ENCODE results near the gene FAM228A. TPM values are rescaled to one million over a fixed set of nuclear protein-coding genes. Genes with fewer than 3 reads are reported as not detected.

Gene FAM228A
- total RNA-seq, 1 donor from 2014 or later = 0.35 TPM

DNA sequence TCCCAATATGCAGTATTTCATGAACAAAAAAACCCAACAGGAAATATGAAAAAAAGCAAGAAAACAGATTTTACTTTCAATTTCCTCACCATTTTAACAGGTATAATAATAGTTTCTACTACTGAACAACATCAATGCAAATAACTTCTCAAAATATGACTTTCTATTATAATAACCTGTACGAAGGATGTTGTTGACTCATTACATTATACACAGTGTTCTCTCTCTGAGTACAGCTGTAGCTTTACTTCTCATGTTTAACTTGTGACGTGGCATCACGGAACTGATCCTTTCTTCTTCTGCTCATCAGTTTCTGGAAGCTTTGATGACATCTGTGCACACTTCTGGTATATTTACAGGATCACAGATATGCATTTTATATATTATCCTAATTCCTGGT lies 40.0 kb downstream of the FAM228A start:
- intact Hi-C loops (cut with DNase I) = no loop called here
- DNase-seq (ENCODE audit: low spot score) = no peak

DNA sequence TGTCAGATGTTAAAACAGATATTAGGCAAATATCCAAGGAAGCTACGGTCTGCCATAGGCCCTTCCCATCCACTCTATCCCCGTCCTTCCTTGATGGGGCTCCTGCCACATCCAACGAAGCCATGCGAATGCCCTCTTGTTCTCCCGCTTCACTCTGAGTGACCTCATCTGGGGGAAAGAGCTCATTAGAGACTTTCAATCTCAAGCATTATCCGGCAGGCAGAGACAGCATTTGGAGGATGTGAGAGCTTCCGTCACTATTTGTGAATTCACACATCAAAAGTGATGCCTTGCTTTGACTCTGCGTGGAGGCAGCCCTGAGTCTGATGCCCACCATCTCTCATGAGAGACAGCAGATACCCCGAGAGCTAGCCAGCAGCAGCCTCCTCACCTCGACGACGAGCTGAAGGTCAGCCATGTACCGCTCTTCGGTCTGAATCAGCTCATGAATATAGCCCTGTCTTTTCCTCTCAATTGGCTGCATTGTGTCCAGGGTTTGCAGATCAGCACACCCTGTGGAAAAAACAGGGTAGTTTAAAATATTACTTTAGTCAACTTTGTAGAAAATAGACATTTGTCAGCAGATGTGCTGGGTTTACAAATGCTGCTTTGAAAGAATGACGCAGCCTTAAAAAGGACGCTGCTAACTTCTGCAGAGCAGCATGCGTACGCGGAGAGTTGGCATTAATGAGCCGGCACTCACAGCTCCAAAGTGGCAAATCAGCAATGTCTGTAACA lies 45.9 kb downstream of the FAM228A start:
- intact Hi-C loops (cut with DNase I) = no loop called here
- no peak for DNase-seq (ENCODE audit: low spot score)

DNA sequence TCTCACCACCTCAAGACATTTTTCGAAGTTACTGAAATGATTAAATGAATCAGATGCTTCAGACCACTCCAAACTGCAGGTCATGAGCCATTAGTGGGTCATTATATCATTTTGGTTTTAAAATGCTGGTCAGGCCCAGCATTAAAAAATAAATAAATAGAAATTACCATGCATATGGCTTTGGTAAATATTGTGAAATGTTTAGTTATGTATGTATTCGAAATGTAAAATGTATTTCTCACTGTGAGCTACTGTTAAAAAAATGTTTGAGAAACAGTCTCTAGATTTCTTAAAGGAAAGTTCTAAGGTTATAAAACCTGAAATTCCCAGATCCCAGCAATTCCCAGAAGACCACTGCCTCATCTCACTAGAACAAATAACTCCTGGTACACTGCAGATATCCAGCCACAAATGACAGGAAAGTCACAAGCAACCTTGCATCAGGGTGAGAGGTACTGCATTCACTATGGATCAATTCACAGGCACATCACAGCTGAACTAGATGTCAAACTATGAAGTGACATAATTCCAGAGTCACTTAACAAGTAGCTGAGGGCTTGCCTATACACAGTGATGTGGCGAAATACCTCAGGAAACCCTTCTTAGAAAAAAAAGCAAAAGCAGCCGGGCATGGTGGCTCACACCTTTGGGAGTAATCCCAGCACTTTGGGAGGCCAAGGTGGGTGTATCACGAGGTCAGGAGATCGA lies 46.6 kb downstream of the FAM228A start:
- intact Hi-C loops (cut with DNase I) = no loop called here
- DNase-seq (ENCODE audit: low spot score) = no peak

DNA sequence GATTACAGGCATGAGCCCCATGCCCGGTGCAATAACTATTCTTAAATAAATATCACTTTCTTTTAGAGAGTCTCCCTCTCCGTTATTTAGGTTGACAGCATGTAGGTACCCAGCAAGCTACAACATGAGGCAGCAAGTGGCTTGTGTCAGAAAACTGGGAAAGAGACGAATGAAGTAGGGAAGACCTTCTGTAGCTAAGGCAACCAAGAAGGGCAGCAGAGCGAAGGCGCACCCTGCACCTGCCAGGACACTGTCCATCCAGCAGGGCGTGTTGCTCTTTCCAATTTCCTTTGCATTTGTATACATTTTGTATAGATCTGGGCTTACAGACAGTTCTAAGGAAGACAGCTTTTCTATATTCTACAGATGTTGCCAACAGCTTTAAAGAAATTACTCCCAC lies 48.1 kb downstream of the FAM228A start:
- no peak for DNase-seq (ENCODE audit: low spot score)
- intact Hi-C loops (cut with DNase I) = no loop called here

DNA sequence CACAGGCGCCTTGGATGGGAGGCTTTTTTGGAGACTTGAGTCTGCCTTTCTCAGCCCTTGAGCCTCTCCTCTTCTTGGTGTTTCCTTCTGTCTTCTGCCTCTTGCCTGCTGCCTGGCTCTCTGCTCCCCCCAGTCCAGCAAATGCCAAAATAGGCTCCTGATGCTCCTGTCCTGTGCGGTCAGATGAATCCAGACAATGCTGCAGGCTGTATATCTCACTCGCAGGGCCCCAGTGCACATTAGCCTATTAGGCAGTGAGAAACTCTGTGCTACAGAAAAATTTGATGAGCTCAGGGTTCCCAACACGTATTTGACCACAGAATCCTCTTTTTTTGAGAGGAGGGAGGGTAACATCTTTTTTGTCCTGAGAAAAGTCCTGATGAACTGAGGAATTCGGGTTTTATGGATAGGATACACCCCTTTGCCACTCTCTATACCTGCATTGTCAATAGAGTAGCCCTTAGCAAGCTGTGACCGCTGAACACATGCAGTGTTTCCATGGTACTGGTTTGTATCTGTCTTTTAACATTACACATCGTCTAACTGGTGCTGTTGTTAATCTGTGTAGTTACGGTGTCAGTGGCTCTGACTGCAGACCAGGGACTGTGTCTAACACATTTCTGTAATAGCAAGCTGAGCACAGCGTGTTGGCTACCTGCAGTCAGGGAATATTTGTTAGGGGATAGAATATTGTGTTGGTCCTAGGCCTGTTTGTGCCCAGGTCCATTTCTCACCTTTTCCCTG lies 50.8 kb downstream of the FAM228A start:
- DNase-seq (ENCODE audit: low spot score) = no peak
- intact Hi-C loops (cut with DNase I) = no loop called here

DNA sequence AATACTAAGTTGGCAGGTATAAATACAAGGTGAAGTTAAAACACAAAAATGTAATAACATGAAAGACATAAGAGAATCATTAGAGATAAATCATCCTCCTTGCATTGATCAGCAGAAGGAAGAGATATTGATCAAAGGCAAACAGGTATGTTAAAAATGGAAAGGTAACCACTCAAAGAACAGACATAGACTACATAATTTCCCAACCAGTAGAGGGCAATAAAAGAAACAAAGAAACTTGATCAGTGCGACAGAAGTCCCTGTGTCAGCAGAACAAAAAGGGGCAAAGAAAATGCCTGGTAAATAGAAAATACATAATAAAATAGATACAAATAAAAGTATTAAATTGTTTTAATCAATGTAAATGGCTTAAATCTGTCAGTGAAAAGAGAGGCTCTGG lies 53.6 kb downstream of the FAM228A start:
- DNase-seq (ENCODE audit: low spot score) = no peak
- intact Hi-C loops (cut with DNase I) = loop anchor here (2.0 kb wide), 1 partner anchor 154 kb away; no protein-coding TSS in a partner anchor

DNA sequence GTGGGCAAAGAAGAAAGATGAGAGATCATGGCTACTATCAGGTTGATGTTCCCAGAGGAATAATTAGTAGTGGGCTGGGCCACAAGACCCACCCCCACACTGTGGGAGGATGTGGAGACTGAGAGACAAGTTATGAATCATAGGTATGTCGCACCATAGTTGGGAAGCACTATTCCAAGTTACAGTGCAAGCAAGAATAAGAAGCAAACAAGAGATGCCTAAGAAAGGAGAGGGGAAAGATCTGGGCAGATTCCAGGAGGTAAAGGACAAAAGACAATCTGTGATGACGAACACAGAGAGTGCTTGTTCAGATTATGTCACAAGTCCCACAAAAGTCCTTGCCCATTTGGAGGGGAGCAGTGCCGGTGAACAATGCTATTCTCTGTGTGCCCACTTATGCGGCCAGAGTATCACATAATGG lies 56.6 kb downstream of the FAM228A start:
- intact Hi-C loops (cut with DNase I) = no loop called here
- no peak for DNase-seq (ENCODE audit: low spot score)

DNA sequence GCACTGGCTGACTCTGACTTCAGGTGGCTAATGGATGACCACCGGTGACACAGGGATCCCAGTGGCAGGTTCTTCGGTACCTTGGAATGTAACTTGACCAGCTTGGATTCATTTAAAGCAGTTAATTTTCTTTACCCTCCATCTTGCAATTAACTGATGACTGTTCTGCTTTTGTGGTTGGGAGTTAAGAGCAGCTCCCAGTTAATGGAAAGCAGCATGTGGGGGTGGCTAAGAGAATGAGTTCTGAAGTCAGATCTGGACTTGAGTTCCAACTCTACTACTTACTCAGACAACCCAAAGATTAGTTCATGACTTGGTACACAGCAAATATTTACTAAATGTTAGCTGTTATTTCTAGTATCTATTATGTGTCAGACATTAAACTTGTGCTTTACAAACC lies 58.5 kb downstream of the FAM228A start:
- DNase-seq (ENCODE audit: low spot score) = no peak
- intact Hi-C loops (cut with DNase I) = no loop called here

DNA sequence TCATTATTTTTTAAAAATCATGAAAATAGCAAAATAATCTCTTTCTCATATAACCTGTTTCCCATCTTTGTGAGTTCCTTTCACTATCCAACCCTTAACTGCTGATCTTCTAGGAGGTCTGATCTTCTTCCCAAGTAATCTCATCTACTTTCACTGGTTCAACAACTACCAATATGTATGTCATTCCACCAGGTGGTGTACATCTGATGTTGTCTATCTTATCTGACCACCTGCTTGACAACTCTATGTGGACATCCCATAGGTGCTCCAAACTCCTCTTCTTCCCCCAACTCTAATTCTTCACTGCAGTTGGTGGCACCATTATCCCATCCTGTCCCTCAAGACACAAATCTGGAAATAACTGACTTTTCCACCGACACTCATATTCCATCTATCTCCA lies 62.5 kb downstream of the FAM228A start:
- no peak for DNase-seq (ENCODE audit: low spot score)
- intact Hi-C loops (cut with DNase I) = no loop called here

DNA sequence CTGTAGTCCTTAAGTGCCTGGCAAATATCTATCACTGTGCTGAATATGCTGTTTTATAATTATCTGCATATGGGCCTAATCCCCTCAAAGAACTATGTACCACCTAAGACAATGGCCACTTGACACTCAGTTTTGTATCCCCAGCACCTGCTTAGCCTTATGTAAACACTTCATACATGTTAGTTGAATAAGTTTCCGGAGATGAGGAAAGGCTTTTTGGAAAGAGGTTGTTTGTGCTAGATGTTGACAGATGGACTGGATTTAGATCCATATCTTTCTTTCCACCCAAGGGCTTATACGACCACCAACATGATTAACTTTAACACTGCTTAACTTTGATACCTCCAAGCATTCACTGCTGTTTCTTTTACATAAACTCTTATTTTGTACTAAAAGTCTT lies 63.3 kb downstream of the FAM228A start:
- no peak for DNase-seq (ENCODE audit: low spot score)
- intact Hi-C loops (cut with DNase I) = no loop called here

DNA sequence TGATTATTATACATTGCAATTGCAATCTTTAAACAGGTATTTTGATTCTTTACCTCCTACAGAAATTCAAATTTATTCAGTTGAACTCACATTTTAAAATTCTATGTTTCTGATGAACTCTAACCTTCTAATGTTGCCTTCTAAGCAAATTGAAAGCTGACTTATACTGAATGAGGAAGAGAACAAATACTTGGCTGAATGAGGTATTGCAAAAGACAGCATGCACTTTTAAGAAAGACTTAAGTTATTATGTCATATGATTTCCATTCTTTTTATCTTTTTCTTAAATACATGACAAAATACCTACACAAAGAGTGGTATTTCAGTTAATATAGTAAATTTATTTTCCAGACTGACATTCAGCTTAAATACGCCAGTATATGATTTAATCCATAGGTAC lies 64.7 kb downstream of the FAM228A start:
- intact Hi-C loops (cut with DNase I) = no loop called here
- no peak for DNase-seq (ENCODE audit: low spot score)

Other genes with a start within 250 kb of the FAM228A start
- gene ATAD2B, start 247.9 kb upstream of the FAM228A start, total RNA-seq = 14.3 TPM
- 22.4 TPM for gene UBXN2A, start 234.6 kb upstream of the FAM228A start, total RNA-seq
- gene MFSD2B, start 165.0 kb upstream of the FAM228A start, total RNA-seq = not detected
- 4.4 TPM for gene WDCP, start 127.7 kb upstream of the FAM228A start, total RNA-seq
- 2.0 TPM for gene FKBP1B, start 125.3 kb upstream of the FAM228A start, total RNA-seq
- 53.1 TPM for gene SF3B6, start 98.7 kb upstream of the FAM228A start, total RNA-seq
- gene TP53I3, start 90.2 kb upstream of the FAM228A start, total RNA-seq = 8.3 TPM
- 1.0 TPM for gene PFN4, start 51.7 kb upstream of the FAM228A start, total RNA-seq
- 30.5 TPM for gene FAM228B, start 51.6 kb upstream of the FAM228A start, total RNA-seq
- 46.1 TPM for gene ITSN2, start 185.5 kb downstream of the FAM228A start, total RNA-seq